ENCODE results near the gene RPP30. TPM values are rescaled to one million over a fixed set of nuclear protein-coding genes. Genes with fewer than 3 reads are reported as not detected.

The RPP30 gene
- total and polyA plus RNA-seq, 9 of the 15 experiments (the other 6 are each of a cell fraction or from before 2014, with no cell fraction given), result 37.3 to 170 (median 69.1) TPM

GRCh38 chr10:90862908-90863514 is 8.8 kb upstream of the RPP30 start (continued):
- TF ChIP-seq, protein P1, sequence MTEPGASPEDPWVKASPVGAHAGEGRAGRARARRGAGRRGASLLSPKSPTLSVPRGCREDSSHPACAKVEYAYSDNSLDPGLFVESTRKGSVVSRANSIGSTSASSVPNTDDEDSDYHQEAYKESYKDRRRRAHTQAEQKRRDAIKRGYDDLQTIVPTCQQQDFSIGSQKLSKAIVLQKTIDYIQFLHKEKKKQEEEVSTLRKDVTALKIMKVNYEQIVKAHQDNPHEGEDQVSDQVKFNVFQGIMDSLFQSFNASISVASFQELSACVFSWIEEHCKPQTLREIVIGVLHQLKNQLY (CRISPR knock-in tag; conservative IDR thresholded peaks at IDR 0.05), result no peak
- peak; percentile 70 to 73 for TF ChIP-seq RAD21 (CRISPR knock-in tag; conservative IDR thresholded peaks at IDR 0.05 in 1 of 2, IDR thresholded peaks at IDR 0.05 in 1 of 2)

DNA sequence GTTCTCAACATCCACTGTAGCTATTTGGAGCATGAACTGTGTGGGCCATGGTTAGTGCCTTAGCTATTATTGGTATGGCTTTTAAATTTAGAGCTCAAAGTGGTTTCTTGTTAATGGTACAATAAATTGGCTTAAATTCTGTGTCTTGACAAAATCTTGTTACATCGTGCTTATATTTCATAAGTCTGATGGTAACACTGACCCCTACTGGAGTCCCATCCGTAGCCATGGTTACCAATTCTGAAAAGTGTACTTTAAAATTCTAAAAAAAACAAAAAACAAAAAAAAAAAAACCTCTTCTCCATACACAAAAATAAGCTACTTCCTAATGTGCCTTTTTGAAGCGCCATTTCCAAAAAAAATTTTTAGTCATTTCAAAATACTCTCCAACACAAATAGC is 6.4 kb upstream of the RPP30 start:
- CTCF ChIA-PET (ENCODE audit: low intra/inter-chr PET ratio), result interaction anchor here (0.7 to 1.0 kb wide), 2 partner anchors 86 to 1069 kb away, joined by 3 read pairs; no protein-coding TSS in a partner anchor
- Histone ChIP-seq H3K4me3 (no peak overlapping the region), H3K79me2 (ENCODE audit: control insufficient read depth, insufficient read depth, low read length) (no peaks in the 10 kb centered on the region), H3K4me1 (replicated peaks in 1 of 2; ENCODE audit: control insufficient read depth in 2 of 2, insufficient read depth in 2 of 2, low read length in 2 of 2) (no peaks in the 10 kb centered on the region), H3K4me2 (ENCODE audit: insufficient read depth, low read length) (no peak overlapping the region), H3K9me1 (ENCODE audit: control insufficient read depth, insufficient read depth, low read length) (no peaks in the 10 kb centered on the region), H3K36me3 (ENCODE audit: control insufficient read depth, insufficient read depth, low read length) (no peaks in the 10 kb centered on the region), H3K27ac (ENCODE audit: extremely low read depth, low read depth, low read length) (no peak overlapping the region), H4K20me1 (replicated peaks; ENCODE audit: control insufficient read depth, insufficient read depth, low read length) (no peaks in the 10 kb centered on the region), H3K9me3 (replicated peaks; ENCODE audit: control insufficient read depth, insufficient read depth, low read depth, low read length) (no peaks in the 10 kb centered on the region), H3K9ac (ENCODE audit: insufficient read depth in 1 of 2, low read depth in 2 of 2, low read length in 2 of 2) (no peak overlapping the region), H3K27me3 (ENCODE audit: control insufficient read depth in 2 of 2, insufficient read depth in 2 of 2, low read length in 2 of 2) (no peaks in the 10 kb centered on the region), H2AFZ (ENCODE audit: low read depth, low read length) (no peak overlapping the region)
- no TSS peak for BruUV-seq (replicated peaks)
- DNase-seq (ENCODE audit: extremely low read depth in 1 of 4, low spot score in 3 of 4), result peak in 3 of 4 experiments; percentile 6 to 27 (median 25)
- in situ Hi-C loops (cut with MboI), result loop anchor here (5.0 to 25.0 kb wide), 2 partner anchors 1073 to 1428 kb away; no protein-coding TSS in a partner anchor
- intact Hi-C loops (cut with micrococcal nuclease), result no loop called here
- WGBS (ENCODE audit: insufficient coverage, low coverage, missing lambda C conversion rate), result 2% methylated on average over 3 of the region's 3 CpGs
- POLR2A ChIA-PET, result no interaction called here
- no peak for ATAC-seq
- FAIRE-seq, result no peak
- TF ChIP-seq, protein P2, sequence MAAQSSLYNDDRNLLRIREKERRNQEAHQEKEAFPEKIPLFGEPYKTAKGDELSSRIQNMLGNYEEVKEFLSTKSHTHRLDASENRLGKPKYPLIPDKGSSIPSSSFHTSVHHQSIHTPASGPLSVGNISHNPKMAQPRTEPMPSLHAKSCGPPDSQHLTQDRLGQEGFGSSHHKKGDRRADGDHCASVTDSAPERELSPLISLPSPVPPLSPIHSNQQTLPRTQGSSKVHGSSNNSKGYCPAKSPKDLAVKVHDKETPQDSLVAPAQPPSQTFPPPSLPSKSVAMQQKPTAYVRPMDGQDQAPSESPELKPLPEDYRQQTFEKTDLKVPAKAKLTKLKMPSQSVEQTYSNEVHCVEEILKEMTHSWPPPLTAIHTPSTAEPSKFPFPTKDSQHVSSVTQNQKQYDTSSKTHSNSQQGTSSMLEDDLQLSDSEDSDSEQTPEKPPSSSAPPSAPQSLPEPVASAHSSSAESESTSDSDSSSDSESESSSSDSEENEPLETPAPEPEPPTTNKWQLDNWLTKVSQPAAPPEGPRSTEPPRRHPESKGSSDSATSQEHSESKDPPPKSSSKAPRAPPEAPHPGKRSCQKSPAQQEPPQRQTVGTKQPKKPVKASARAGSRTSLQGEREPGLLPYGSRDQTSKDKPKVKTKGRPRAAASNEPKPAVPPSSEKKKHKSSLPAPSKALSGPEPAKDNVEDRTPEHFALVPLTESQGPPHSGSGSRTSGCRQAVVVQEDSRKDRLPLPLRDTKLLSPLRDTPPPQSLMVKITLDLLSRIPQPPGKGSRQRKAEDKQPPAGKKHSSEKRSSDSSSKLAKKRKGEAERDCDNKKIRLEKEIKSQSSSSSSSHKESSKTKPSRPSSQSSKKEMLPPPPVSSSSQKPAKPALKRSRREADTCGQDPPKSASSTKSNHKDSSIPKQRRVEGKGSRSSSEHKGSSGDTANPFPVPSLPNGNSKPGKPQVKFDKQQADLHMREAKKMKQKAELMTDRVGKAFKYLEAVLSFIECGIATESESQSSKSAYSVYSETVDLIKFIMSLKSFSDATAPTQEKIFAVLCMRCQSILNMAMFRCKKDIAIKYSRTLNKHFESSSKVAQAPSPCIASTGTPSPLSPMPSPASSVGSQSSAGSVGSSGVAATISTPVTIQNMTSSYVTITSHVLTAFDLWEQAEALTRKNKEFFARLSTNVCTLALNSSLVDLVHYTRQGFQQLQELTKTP (IDR thresholded peaks at IDR 0.05; ENCODE audit: low read depth in 1 of 2, partially characterized antibody in 2 of 2), result no peak
- TF ChIP-seq RFX1 (IDR thresholded peaks at IDR 0.05) (peak; percentile 93), ZNF133 (CRISPR knock-in tag; IDR thresholded peaks at IDR 0.05) (no peak), CTCF (IDR thresholded peaks at IDR 0.05 in 2 of 3, conservative IDR thresholded peaks at IDR 0.05 in 1 of 3; ENCODE audit: insufficient read depth in 2 of 3, low read depth in 1 of 3, low read length in 3 of 3) (peak in 2 of 3 experiments; percentile 8 to 36; a peak in 2 of 6 replicates), ZBTB11 (CRISPR knock-in tag; IDR thresholded peaks at IDR 0.05) (no peak)

All from K562 (cell line).